Activated CD8-positive, alpha-beta T cell treated with anti-CD3 and anti-CD28 coated beads for 36 hours (primary cell): ENCODE data around the gene SMOC2. TPM values are rescaled to one million over a fixed set of nuclear protein-coding genes. Genes with fewer than 3 reads are reported as not detected.

Source experiments
- ATAC-seq: fragments of 200-7000 bp; cut with Tn5 transposase; one replicate; pipeline ENCODE4 v1.10.0; 2021; ENCODE audit warnings: mild to moderate bottlenecking, moderate library complexity
- CTCF ChIA-PET: fragments of 350-600 bp; sonication (Branson Sonifier 250); formaldehyde crosslinking; loops from one replicate; lab custom pipeline; 2021; ENCODE audit warnings: antibody characterized with exemption; lab: Charles Lee
- POLR2A ChIA-PET: fragments of 350-600 bp; sonication (Branson Sonifier 250); formaldehyde crosslinking; loops from one replicate; lab custom pipeline; 2021; ENCODE audit warnings: antibody characterized with exemption; lab: Charles Lee
- DNase-seq: peaks from one replicate; pipeline ENCODE4 v3.0.0-alpha.2; 2020
- H3K27ac Mint-ChIP-seq: one replicate; pipeline ENCODE4 v1.8.0; 2021; ENCODE audit warnings: mild to moderate bottlenecking, mixed read lengths
- H3K27me3 Mint-ChIP-seq: one replicate; pipeline ENCODE4 v1.8.0; 2021; ENCODE audit warnings: mixed read lengths
- H3K36me3 Mint-ChIP-seq: one replicate; pipeline ENCODE4 v1.8.0; 2021; ENCODE audit warnings: low read depth, mixed read lengths
- H3K4me1 Mint-ChIP-seq: one replicate; pipeline ENCODE4 v1.8.0; 2021; ENCODE audit warnings: low read depth, mixed read lengths
- H3K4me3 Mint-ChIP-seq: one replicate; pipeline ENCODE4 v1.8.0; 2021; ENCODE audit warnings: mild to moderate bottlenecking, moderate library complexity, mixed read lengths
- H3K9me3 Mint-ChIP-seq: one replicate; pipeline ENCODE4 v1.8.0; 2021; ENCODE audit warnings: mixed read lengths
- intact Hi-C: fragments of 100-400 bp; cut with micrococcal nuclease; formaldehyde crosslinking; loops from one replicate; pipeline ENCODE4 v1.10.0; 2022
- total RNA-seq, 2 experiments: library from RNA; stranded (reverse); gene quantifications; one replicate each; pipeline ENCODE4 v1.2.3, GENCODE V29; 2021
- TF ChIP-seq, protein P1 (sequence below): fragments of 200-600 bp; IDR thresholded peaks from one replicate; pipeline ENCODE4 v1.8.0; 2022; ENCODE audit warnings: antibody characterized with exemption, mild to moderate bottlenecking

SMOC2 gene
- total RNA-seq, 2 experiments from 2014 or later, result not detected

DNA sequence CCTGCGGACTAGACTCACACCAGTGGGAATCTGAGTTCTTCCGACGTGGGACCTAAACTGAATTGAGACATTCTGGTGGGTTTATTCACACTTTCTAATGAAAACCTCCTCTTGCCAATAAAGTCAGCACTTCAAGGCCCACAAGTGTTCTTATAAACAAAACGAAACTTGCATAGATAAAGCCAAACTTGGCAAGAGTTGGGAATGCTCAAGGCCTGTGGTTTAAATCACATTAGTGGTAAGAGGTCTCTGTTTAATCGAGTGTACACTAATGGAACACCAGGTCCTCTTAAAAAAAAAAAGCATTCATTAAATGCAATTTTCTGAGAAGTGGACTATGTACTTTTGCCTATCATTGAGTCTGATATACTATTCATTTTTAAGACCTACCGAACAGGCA, 143.3 kb downstream of the SMOC2 start:
- ATAC-seq, result no peak
- Mint-ChIP-seq H3K4me1 (no peaks in the 10 kb centered on the region), H3K36me3 (no peaks in the 10 kb centered on the region), H3K27me3 (peaks cover 1% of the 10 kb centered on the region), H3K4me3 (no peak overlapping the region), H3K9me3 (no peaks in the 10 kb centered on the region), H3K27ac (no peak overlapping the region)
- intact Hi-C loops, result no loop called here
- no peak for DNase-seq
- TF ChIP-seq, protein P1, sequence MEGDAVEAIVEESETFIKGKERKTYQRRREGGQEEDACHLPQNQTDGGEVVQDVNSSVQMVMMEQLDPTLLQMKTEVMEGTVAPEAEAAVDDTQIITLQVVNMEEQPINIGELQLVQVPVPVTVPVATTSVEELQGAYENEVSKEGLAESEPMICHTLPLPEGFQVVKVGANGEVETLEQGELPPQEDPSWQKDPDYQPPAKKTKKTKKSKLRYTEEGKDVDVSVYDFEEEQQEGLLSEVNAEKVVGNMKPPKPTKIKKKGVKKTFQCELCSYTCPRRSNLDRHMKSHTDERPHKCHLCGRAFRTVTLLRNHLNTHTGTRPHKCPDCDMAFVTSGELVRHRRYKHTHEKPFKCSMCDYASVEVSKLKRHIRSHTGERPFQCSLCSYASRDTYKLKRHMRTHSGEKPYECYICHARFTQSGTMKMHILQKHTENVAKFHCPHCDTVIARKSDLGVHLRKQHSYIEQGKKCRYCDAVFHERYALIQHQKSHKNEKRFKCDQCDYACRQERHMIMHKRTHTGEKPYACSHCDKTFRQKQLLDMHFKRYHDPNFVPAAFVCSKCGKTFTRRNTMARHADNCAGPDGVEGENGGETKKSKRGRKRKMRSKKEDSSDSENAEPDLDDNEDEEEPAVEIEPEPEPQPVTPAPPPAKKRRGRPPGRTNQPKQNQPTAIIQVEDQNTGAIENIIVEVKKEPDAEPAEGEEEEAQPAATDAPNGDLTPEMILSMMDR, result no peak
- POLR2A ChIA-PET, result no interaction called here
- CTCF ChIA-PET, result no interaction called here

DNA sequence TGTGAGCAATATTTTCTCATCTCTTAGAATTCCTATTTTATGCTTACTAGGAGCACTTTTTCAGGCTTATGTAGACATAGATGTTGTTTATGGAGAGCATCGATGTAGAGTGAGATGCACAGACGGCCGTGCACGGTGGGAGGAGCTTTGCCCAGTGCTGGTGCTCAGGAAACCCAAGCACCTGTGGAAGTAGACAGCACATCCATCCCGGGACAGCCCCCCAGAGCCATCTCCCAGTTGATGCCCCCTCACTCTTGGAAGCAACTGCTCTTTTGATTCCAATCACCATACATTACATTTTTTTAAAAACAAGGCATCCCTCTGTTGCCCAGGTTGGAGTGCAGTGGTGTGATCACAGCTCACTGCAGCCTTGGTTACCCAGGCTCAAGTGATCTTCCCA, 143.7 kb downstream of the SMOC2 start:
- Mint-ChIP-seq H3K27ac (no peak overlapping the region), H3K9me3 (no peaks in the 10 kb centered on the region), H3K4me1 (no peaks in the 10 kb centered on the region), H3K36me3 (no peaks in the 10 kb centered on the region), H3K4me3 (no peak overlapping the region), H3K27me3 (peaks cover 1% of the 10 kb centered on the region)
- intact Hi-C loops, result no loop called here
- TF ChIP-seq, protein P1, result no peak
- ChIA-PET CTCF (no interaction called here), POLR2A (no interaction called here)
- DNase-seq, result no peak
- ATAC-seq, result no peak

DNA sequence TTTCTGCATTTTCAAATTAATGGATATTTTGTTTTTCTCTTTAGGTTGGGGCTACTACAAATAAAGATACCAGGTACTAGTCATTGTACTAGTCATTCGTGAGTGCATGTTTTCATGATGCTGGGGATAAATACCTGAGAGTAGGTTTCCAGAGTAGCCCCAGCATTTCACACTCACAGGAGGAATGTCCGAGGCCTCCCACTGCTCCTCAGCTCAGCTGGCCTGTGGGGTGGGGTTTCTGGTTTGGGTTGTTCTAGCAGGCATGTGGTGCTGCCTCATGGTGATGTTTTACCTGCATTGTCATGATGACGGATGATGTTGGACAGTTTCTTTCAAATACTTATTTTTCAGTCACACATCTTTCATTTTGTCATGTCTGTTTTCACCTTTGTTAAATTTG, 144.5 kb downstream of the SMOC2 start:
- H3K27me3 Mint-ChIP-seq, result peaks cover 1% of the 10 kb centered on the region

DNA sequence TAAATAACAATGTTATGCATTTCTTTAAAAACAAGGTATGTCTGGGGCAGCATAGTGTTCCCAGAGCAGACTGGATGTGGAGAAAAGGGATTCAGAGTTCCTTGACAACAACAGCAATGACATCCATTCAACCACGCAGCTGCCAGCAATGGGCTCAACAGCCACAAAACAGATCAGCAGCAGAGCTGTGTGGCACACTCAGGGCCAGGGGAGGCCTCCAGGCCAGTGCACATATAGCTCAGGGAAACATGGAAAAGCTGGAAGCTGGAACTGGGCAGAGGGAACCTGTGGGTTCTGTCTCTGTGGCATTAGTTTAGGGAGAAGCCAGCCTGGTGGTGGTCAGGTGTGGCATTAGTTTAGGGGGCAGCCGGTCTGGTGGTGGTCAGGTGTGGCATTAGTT, 148.3 kb downstream of the SMOC2 start:
- ATAC-seq (no peak), DNase-seq (no peak)
- Mint-ChIP-seq H3K4me1 (no peaks in the 10 kb centered on the region), H3K4me3 (no peak overlapping the region), H3K9me3 (no peaks in the 10 kb centered on the region), H3K36me3 (no peaks in the 10 kb centered on the region), H3K27me3 (no peaks in the 10 kb centered on the region), H3K27ac (no peak overlapping the region)
- POLR2A ChIA-PET, result no interaction called here
- CTCF ChIA-PET, result no interaction called here
- intact Hi-C loops, result no loop called here
- TF ChIP-seq, protein P1, result no peak

More for the DNA sequence above, 144.5 kb downstream of the SMOC2 start:
- Mint-ChIP-seq H3K27ac (no peak overlapping the region), H3K9me3 (no peaks in the 10 kb centered on the region), H3K4me1 (no peaks in the 10 kb centered on the region), H3K4me3 (no peak overlapping the region), H3K36me3 (no peaks in the 10 kb centered on the region)
- DNase-seq (no peak), ATAC-seq (no peak)
- TF ChIP-seq, protein P1, result no peak
- intact Hi-C loops, result no loop called here
- CTCF ChIA-PET, result no interaction called here
- POLR2A ChIA-PET, result no interaction called here

DNA sequence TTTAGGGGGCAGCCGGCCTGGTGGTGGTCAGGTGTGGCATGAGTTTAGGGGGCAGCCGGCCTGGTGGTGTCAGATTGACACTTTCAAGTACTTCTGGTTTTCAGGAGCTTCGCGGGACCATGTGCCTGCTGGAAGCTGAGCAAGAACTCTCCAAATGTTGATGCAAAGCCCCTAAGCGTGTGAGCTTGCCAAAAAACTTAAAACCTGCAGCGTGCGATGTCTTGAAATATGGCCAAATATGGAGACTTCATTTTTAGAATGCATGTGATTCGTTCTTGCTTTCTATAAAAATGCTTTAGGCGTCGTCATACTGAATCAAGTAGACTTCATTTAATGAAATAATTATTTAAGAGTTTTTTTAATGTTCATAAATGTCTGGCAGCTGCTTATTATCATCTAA, 149.4 kb downstream of the SMOC2 start:
- H3K4me3 Mint-ChIP-seq, result no peak overlapping the region
- H3K9me3 Mint-ChIP-seq, result no peaks in the 10 kb centered on the region
- DNase-seq, result no peak
- ATAC-seq, result no peak
- no peaks in the 10 kb centered on the region for H3K4me1 Mint-ChIP-seq
- ChIA-PET CTCF (no interaction called here), POLR2A (no interaction called here)
- H3K27me3 Mint-ChIP-seq, result no peaks in the 10 kb centered on the region
- intact Hi-C loops, result no loop called here
- H3K36me3 Mint-ChIP-seq, result no peaks in the 10 kb centered on the region
- no peak overlapping the region for H3K27ac Mint-ChIP-seq
- TF ChIP-seq, protein P1, result no peak
